Astrocyte (in vitro differentiated cells and primary cell): Measurements from ENCODE around the gene GPC3.

Experiments
- EZH2 ChIP-seq: IDR thresholded peaks from 2 replicates; pipeline ENCODE4 v1.6.1; 2012; ENCODE audit warnings: mild to moderate bottlenecking, low read length, inconsistent platforms; ENCODE audit not compliant: insufficient read depth
- TF ChIP-seq, protein P1 (sequence below): IDR thresholded peaks from 2 replicates; pipeline ENCODE4 v1.5.1; 2011; ENCODE audit warnings: low read depth, mild to moderate bottlenecking, inconsistent platforms, low read length, moderate library complexity; ENCODE audit not compliant: insufficient read depth

DNA sequence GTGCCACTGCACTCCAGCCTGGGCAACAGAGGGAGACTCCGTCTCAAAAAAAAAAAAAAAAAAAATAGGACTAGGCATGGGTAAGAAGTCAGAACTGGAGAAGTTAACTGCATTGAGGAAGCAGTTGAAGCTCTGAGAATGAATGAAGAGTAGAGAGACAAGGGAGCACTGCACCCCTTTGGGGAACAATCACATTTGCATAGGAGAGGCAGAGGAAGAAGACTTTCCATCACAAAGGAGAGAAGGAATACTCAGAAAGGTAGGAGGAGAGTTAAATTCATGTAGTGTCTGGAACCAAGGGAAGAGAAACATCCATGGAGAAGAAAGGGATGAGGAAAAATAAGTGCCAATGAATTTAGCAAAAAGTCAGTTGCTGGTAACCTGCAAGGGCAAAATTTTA lies 72.4 kb downstream of the GPC3 start:
- TF ChIP-seq, protein P1, sequence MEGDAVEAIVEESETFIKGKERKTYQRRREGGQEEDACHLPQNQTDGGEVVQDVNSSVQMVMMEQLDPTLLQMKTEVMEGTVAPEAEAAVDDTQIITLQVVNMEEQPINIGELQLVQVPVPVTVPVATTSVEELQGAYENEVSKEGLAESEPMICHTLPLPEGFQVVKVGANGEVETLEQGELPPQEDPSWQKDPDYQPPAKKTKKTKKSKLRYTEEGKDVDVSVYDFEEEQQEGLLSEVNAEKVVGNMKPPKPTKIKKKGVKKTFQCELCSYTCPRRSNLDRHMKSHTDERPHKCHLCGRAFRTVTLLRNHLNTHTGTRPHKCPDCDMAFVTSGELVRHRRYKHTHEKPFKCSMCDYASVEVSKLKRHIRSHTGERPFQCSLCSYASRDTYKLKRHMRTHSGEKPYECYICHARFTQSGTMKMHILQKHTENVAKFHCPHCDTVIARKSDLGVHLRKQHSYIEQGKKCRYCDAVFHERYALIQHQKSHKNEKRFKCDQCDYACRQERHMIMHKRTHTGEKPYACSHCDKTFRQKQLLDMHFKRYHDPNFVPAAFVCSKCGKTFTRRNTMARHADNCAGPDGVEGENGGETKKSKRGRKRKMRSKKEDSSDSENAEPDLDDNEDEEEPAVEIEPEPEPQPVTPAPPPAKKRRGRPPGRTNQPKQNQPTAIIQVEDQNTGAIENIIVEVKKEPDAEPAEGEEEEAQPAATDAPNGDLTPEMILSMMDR, result no peak
- TF ChIP-seq EZH2, result no peak
